GM19238 (cell line): Measurements from ENCODE around the gene COPA.
"Not testable (repeated sequence)": the region's sequence is repeated elsewhere in the genome, so short reads cannot be mapped to it uniquely, and the experiment has no call there.

ENCODE experiments used
- DNase-seq: peaks from one replicate; pipeline ENCODE4 v3.0.0; 2011; ENCODE audit warnings: low spot score; ENCODE audit not compliant: insufficient read length

Gene COPA

GRCh38 chr1:160328184-160328583, 14.9 kb downstream of the COPA start:
- no peak for DNase-seq

- no peak for DNase-seq
These were observed 16.6 kb downstream of the COPA start for GRCh38 chr1:160326418-160326817.

GRCh38 chr1:160325252-160325651, 17.8 kb downstream of the COPA start:
- DNase-seq, result no peak

GRCh38 chr1:160322831-160323230, 20.2 kb downstream of the COPA start:
- no peak for DNase-seq

GRCh38 chr1:160315359-160315758, 27.7 kb downstream of the COPA start:
- DNase-seq, result no peak

GRCh38 chr1:160309571-160309970, 33.5 kb downstream of the COPA start:
- no peak for DNase-seq

GRCh38 chr1:160309185-160309557, 33.9 kb downstream of the COPA start:
- DNase-seq, result no peak

- DNase-seq, result no peak
These were observed 34.4 kb downstream of the COPA start for GRCh38 chr1:160308451-160309184.

GRCh38 chr1:160307118-160307791, 35.8 kb downstream of the COPA start:
- DNase-seq, result no peak

GRCh38 chr1:160300173-160300572, 42.9 kb downstream of the COPA start:
- no peak for DNase-seq

GRCh38 chr1:160296036-160296435, 47.0 kb downstream of the COPA start:
- DNase-seq, result no peak

GRCh38 chr1:160293020-160293968, 49.8 kb downstream of the COPA start:
- DNase-seq, result no peak

- peak; percentile 46 for DNase-seq
These were observed 51.5 kb downstream of the COPA start for GRCh38 chr1:160291248-160292220.

GRCh38 chr1:160287769-160288168, 55.3 kb downstream of the COPA start:
- DNase-seq, result not testable (repeated sequence)

GRCh38 chr1:160285506-160285905, 57.5 kb downstream of the COPA start:
- no peak for DNase-seq

- peak; percentile 89 for DNase-seq
These were observed 58.2 kb downstream of the COPA start, which contains the start of gene PEX19 for GRCh38 chr1:160284782-160285344. TSS of gene PEX19 (minus strand) at chr1:160285133. CDS start at chr1:160285124, 9 bp downstream.

- peak; percentile 10 for DNase-seq
These were observed 58.7 kb downstream of the COPA start for GRCh38 chr1:160284220-160284781.

GRCh38 chr1:160282807-160283206, 60.2 kb downstream of the COPA start:
- no peak for DNase-seq

GRCh38 chr1:160277987-160278386, 65.1 kb downstream of the COPA start:
- DNase-seq, result no peak

- DNase-seq, result no peak
These were observed 65.7 kb downstream of the COPA start for GRCh38 chr1:160277330-160277729.
